ENCODE results near the gene EVL. TPM values are rescaled to one million over a fixed set of nuclear protein-coding genes. Genes with fewer than 3 reads are reported as not detected.
"Not testable (repeated sequence)": the region's sequence is repeated elsewhere in the genome, so short reads cannot be mapped to it uniquely, and the experiment has no call there.

The EVL gene
- total and polyA plus RNA-seq, 2 donors = 233 to 240 TPM

GRCh38 chr14:100025111-100025510 is 40.1 kb upstream of the EVL start:
- Histone ChIP-seq H3K27ac (ENCODE audit: low read depth in 1 of 2, low read length in 1 of 2) (peak overlapping the region in 1 of 2 donors; percentile 24), H3K4me3 (ENCODE audit: low read length in 2 of 2) (no peak overlapping the region), H3K36me3 (ENCODE audit: control insufficient read depth in 2 of 2, insufficient read depth in 2 of 2, low read length in 1 of 2) (no peaks in the 10 kb centered on the region), H3K4me1 (ENCODE audit: control insufficient read depth in 2 of 2, insufficient read depth in 2 of 2, low read length in 2 of 2) (peaks cover 5 to 19% of the 10 kb centered on the region in 2 donors), H3K27me3 (ENCODE audit: control insufficient read depth in 2 of 2, insufficient read depth in 1 of 2, low read length in 1 of 2) (no peaks in the 10 kb centered on the region), H3K9me3 (ENCODE audit: control insufficient read depth in 2 of 2, insufficient read depth in 1 of 2, low read length in 1 of 2) (no peaks in the 10 kb centered on the region)
- DNase-seq (ENCODE audit: low read depth in 6 of 9, low spot score in 9 of 9) = peak in 4 of 9 donors; percentile 35 to 69 (median 46)
- 15% methylated on average over 1 of the region's 1 CpG for whole genome bisulfite sequencing

DNA sequence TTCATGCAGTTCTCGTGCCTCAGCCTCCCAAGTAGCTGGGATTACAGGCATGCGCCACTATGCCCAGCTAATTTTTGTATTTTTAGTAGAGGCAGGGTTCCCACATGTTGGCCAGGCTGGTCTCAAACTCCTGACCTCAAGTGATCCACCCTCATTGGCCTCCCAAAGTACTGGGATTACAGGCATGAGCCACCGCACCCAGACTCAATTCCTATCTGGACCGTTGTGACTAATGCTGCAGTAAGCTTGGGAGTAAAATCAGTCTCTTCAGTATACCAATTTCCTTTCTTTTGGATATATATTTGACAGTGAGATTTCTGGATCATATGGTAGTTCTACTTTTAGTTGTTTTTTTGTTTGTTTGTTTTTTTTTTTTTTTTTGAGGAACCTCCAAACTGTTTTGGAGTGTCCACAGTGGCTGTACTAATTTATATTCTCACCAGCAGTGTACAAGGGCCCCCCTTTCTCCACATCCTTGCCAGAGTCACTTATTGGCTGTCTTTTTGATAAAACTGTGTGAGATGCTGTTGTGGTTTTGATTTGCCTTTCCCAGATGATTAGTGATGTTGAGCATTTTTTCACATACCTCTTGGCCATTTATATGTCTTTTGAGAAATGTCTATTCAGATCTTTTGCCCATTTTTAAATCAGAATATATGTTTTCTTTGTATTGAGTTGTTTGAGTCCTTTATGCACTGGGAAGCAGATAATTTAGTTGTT is 37.3 kb upstream of the EVL start:
- no peak overlapping the region for H3K27ac ChIP-seq (ENCODE audit: low read depth in 1 of 2, low read length in 1 of 2)
- DNase-seq (ENCODE audit: low read depth in 6 of 9, low spot score in 9 of 9) = no peak

DNA sequence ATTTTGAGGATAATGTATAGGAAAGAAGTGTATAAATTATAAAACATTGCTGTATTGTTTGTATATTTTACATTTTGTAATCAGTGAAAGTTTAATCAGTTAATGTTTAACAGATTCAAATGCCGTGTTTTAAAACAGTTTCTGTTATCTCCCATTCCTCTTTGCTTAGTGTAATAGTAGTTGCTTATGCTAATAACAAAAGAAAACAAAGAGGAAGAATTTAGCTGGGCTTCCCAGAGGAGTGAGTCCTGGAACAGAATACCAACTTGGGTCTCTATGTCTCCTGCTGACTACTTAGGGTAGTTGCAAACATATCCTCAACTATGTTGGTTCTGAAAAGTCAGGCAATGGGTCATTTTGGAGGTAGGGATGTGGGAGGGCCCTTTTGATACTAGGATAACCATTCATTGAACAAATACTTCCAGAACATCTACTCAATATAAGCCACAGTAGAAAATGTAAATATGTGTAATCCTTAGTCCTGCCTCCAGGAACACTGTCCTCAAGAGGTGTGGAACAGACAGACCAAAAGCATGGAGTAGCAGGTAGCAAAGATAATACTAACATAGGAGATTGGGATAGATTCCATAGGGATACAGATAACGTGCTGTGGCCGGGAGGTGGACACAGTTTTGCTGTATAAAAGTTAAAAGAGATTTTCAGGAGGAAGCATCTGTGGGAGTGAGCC is 36.1 kb upstream of the EVL start:
- Histone ChIP-seq H3K4me3 (ENCODE audit: low read length in 2 of 2) (no peak overlapping the region), H3K27me3 (ENCODE audit: control insufficient read depth in 2 of 2, insufficient read depth in 1 of 2, low read length in 1 of 2) (no peaks in the 10 kb centered on the region), H3K4me1 (ENCODE audit: control insufficient read depth in 2 of 2, insufficient read depth in 2 of 2, low read length in 2 of 2) (peaks cover 8 to 24% of the 10 kb centered on the region in 2 donors), H3K36me3 (ENCODE audit: control insufficient read depth in 2 of 2, insufficient read depth in 2 of 2, low read length in 1 of 2) (no peaks in the 10 kb centered on the region), H3K27ac (ENCODE audit: low read depth in 1 of 2, low read length in 1 of 2) (no peak overlapping the region), H3K9me3 (ENCODE audit: control insufficient read depth in 2 of 2, insufficient read depth in 1 of 2, low read length in 1 of 2) (no peaks in the 10 kb centered on the region)
- 97% methylated on average over 3 of the region's 3 CpGs for WGBS
- no peak for DNase-seq (ENCODE audit: low read depth in 6 of 9, low spot score in 9 of 9)

More for the DNA sequence above, 37.3 kb upstream of the EVL start:
- peaks cover 8 to 24% of the 10 kb centered on the region in 2 donors for H3K4me1 ChIP-seq (ENCODE audit: control insufficient read depth in 2 of 2, insufficient read depth in 2 of 2, low read length in 2 of 2)
- H3K36me3 ChIP-seq (ENCODE audit: control insufficient read depth in 2 of 2, insufficient read depth in 2 of 2, low read length in 1 of 2) = no peaks in the 10 kb centered on the region
- WGBS = 98% methylated on average over 4 of the region's 4 CpGs
- no peak overlapping the region for H3K4me3 ChIP-seq (ENCODE audit: low read length in 2 of 2)
- H3K9me3 ChIP-seq (ENCODE audit: control insufficient read depth in 2 of 2, insufficient read depth in 1 of 2, low read length in 1 of 2) = no peaks in the 10 kb centered on the region
- no peaks in the 10 kb centered on the region for H3K27me3 ChIP-seq (ENCODE audit: control insufficient read depth in 2 of 2, insufficient read depth in 1 of 2, low read length in 1 of 2)

GRCh38 chr14:100030006-100030405 is 35.2 kb upstream of the EVL start:
- not testable (repeated sequence) for H3K4me3 ChIP-seq (ENCODE audit: low read length in 2 of 2); DNase-seq (ENCODE audit: low read depth in 6 of 9, low spot score in 9 of 9); H3K9me3 ChIP-seq (ENCODE audit: control insufficient read depth in 2 of 2, insufficient read depth in 1 of 2, low read length in 1 of 2); H3K27me3 ChIP-seq (ENCODE audit: control insufficient read depth in 2 of 2, insufficient read depth in 1 of 2, low read length in 1 of 2); H3K27ac ChIP-seq (ENCODE audit: low read depth in 1 of 2, low read length in 1 of 2); H3K36me3 ChIP-seq (ENCODE audit: control insufficient read depth in 2 of 2, insufficient read depth in 2 of 2, low read length in 1 of 2)
- peaks cover 8 to 15% of the 10 kb centered on the region in 2 donors for H3K4me1 ChIP-seq (ENCODE audit: control insufficient read depth in 2 of 2, insufficient read depth in 2 of 2, low read length in 2 of 2)
- 96% methylated on average over 13 of the region's 13 CpGs for WGBS

DNA sequence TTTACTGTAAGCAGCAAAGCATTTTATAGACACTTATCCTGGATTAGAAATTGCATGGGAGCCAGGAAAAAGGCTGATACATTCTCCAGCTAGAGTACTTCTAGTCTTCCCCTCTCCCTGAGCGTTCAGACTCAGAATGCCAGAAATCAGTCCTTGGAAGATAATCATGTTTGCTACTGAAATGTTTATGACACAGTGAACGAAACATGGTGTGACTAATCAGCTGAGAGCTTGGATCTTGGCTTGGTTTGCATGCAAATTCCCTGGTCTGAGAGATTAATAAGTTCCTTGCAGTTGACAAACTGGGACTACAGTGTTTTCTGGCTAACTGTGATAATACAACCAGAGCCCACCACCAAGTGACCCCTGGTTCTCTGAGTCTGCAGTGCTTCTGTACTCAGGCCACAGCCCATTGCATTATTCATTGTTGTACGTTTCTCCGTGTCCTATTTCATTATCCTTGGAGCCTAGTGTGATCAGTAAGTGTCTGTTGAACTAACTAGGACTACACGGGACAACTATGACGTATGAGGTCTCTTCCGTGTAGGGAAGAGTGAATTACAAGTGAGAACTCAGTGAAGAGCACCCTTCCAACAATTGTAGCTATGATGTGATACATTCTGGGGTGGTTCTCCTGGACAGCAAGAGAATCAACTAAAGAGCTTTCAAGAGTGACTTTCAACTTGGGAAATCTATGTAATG is 34.6 kb upstream of the EVL start:
- no peak overlapping the region for H3K27ac ChIP-seq (ENCODE audit: low read depth in 1 of 2, low read length in 1 of 2)
- no peak for DNase-seq (ENCODE audit: low read depth in 6 of 9, low spot score in 9 of 9)
- WGBS = 98% methylated on average over 7 of the region's 7 CpGs
- H3K36me3 ChIP-seq (ENCODE audit: control insufficient read depth in 2 of 2, insufficient read depth in 2 of 2, low read length in 1 of 2) = no peaks in the 10 kb centered on the region
- H3K4me3 ChIP-seq (ENCODE audit: low read length in 2 of 2) = no peak overlapping the region
- no peaks in the 10 kb centered on the region for H3K27me3 ChIP-seq (ENCODE audit: control insufficient read depth in 2 of 2, insufficient read depth in 1 of 2, low read length in 1 of 2)
- H3K9me3 ChIP-seq (ENCODE audit: control insufficient read depth in 2 of 2, insufficient read depth in 1 of 2, low read length in 1 of 2) = no peaks in the 10 kb centered on the region
- H3K4me1 ChIP-seq (ENCODE audit: control insufficient read depth in 2 of 2, insufficient read depth in 2 of 2, low read length in 2 of 2) = peaks cover 4 to 9% of the 10 kb centered on the region in 2 donors

DNA sequence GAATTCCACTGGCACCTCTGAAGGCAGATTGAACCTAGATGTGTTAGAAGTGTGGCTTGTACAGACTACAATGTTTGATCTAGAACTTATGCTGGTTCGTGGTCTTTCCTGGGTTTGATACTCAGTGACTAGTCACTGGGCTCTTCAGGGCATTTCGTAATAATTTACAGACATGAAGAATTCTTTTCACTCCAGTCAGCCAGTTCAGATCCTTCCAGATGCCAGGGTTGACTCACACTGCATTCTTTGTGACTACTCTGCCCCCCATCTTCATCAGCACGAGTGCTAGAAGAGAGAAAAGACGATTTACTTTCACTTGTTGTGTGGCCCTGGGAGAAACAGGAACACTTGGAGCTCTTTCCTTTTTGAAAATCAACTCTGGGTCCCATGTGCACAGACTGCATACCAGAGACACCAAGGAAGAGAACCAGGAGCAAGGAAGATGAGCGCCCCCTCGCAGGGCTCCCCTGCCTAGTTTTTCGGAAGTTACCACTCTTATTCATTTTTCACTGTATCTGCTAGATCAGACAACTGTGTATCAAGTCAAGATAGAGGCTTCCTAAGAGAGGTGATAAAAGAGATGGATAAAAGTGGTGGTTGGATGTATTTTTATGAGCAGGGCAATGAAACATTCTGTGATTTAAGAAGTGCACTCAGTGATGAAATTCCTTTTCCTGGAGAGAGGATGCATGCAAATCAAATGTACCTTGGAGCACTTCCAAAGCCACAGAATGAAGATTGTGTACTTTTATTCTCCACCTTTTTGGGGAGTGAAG is 33.5 kb upstream of the EVL start:
- Histone ChIP-seq H3K9me3 (ENCODE audit: control insufficient read depth in 2 of 2, insufficient read depth in 1 of 2, low read length in 1 of 2) (no peaks in the 10 kb centered on the region), H3K4me3 (ENCODE audit: low read length in 2 of 2) (no peak overlapping the region), H3K4me1 (ENCODE audit: control insufficient read depth in 2 of 2, insufficient read depth in 2 of 2, low read length in 2 of 2) (peaks cover 4 to 14% of the 10 kb centered on the region in 2 donors), H3K27me3 (ENCODE audit: control insufficient read depth in 2 of 2, insufficient read depth in 1 of 2, low read length in 1 of 2) (no peaks in the 10 kb centered on the region), H3K36me3 (ENCODE audit: control insufficient read depth in 2 of 2, insufficient read depth in 2 of 2, low read length in 1 of 2) (no peaks in the 10 kb centered on the region), H3K27ac (ENCODE audit: low read depth in 1 of 2, low read length in 1 of 2) (no peak overlapping the region)
- no peak for DNase-seq (ENCODE audit: low read depth in 6 of 9, low spot score in 9 of 9)
- 83% methylated on average over 7 of the region's 7 CpGs for WGBS

DNA sequence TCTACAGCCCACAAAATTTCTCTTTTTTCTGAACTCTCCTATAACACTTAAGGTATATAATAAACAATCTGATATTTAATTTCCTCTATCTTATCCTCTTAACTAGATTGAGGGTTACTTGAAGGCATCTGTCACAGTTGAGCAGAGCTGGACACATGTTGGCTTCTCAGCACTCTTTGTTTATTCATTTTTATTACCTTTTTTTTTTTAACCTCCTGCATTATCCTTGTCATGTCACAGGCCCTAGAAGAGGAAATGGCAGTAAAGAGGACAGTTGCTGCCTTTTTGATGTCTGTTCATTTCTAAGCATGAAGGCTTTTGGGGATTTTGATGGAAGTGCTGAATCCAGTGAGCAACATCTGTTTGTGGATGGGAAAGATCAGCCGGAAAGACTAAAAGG is 32.5 kb upstream of the EVL start:
- Histone ChIP-seq H3K4me3 (ENCODE audit: low read length in 2 of 2) (no peak overlapping the region), H3K27me3 (ENCODE audit: control insufficient read depth in 2 of 2, insufficient read depth in 1 of 2, low read length in 1 of 2) (no peaks in the 10 kb centered on the region), H3K4me1 (ENCODE audit: control insufficient read depth in 2 of 2, insufficient read depth in 2 of 2, low read length in 2 of 2) (peaks cover 4 to 18% of the 10 kb centered on the region in 2 donors), H3K36me3 (ENCODE audit: control insufficient read depth in 2 of 2, insufficient read depth in 2 of 2, low read length in 1 of 2) (no peaks in the 10 kb centered on the region), H3K27ac (ENCODE audit: low read depth in 1 of 2, low read length in 1 of 2) (no peak overlapping the region), H3K9me3 (ENCODE audit: control insufficient read depth in 2 of 2, insufficient read depth in 1 of 2, low read length in 1 of 2) (no peaks in the 10 kb centered on the region)
- no peak for DNase-seq (ENCODE audit: low read depth in 6 of 9, low spot score in 9 of 9)
- 97% methylated on average over 1 of the region's 1 CpG for WGBS

DNA sequence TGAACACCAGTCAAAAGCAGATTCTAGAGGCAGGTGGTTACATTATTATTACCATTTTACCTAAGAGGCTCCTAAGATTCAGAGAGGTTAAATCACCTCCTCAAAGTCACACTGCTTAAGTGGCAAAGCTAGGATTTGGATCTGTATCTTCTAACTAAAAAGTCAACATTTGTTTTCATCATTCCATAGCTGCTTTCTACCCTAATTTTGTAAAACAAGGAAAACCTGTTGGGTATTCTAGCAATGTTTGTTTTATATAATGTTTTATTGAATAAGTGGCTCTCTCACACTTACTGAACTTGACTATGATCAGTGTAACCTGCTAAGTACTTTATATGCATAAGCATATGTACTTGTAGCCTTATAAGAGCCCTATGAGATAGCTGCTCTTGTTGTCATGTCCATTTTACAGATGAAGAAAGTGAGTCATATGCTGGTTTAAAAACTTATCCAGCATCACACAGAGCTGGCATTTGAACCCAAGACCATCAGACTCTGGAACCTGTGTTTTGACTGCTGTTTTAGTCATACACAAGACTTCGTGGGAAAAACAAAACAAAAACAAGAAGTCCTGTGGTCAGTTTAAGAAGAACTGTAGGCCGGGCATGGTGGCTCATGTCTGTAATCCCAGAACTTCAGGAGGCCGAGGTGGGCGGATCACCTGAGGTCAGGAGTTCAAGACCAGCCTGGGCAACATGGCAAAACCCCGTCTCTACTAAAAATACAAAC is 31.7 kb upstream of the EVL start:
- no peaks in the 10 kb centered on the region for H3K36me3 ChIP-seq (ENCODE audit: control insufficient read depth in 2 of 2, insufficient read depth in 2 of 2, low read length in 1 of 2)
- no peak overlapping the region for H3K4me3 ChIP-seq (ENCODE audit: low read length in 2 of 2)
- peaks cover 4 to 18% of the 10 kb centered on the region in 2 donors for H3K4me1 ChIP-seq (ENCODE audit: control insufficient read depth in 2 of 2, insufficient read depth in 2 of 2, low read length in 2 of 2)
- no peaks in the 10 kb centered on the region for H3K9me3 ChIP-seq (ENCODE audit: control insufficient read depth in 2 of 2, insufficient read depth in 1 of 2, low read length in 1 of 2)
- WGBS = 95% methylated on average over 5 of the region's 5 CpGs
- no peaks in the 10 kb centered on the region for H3K27me3 ChIP-seq (ENCODE audit: control insufficient read depth in 2 of 2, insufficient read depth in 1 of 2, low read length in 1 of 2)
- no peak for DNase-seq (ENCODE audit: low read depth in 6 of 9, low spot score in 9 of 9)
- no peak overlapping the region for H3K27ac ChIP-seq (ENCODE audit: low read depth in 1 of 2, low read length in 1 of 2)

Measured in thymus (tissue), 11 donors.